Colon (tissue), 2 donors: Measurements from ENCODE around the gene ZNF563.
"Not testable (repeated sequence)": the region's sequence is repeated elsewhere in the genome, so short reads cannot be mapped to it uniquely, and the experiment has no call there.

Source experiments
- FAIRE-seq: peaks from 2 replicates; lab custom pipeline; 2012; peaks lifted over from hg19 to GRCh38; lab: Jason Lieb, UNC
- donor health status: control.
- donor health status: control.

ZNF563 gene

DNA sequence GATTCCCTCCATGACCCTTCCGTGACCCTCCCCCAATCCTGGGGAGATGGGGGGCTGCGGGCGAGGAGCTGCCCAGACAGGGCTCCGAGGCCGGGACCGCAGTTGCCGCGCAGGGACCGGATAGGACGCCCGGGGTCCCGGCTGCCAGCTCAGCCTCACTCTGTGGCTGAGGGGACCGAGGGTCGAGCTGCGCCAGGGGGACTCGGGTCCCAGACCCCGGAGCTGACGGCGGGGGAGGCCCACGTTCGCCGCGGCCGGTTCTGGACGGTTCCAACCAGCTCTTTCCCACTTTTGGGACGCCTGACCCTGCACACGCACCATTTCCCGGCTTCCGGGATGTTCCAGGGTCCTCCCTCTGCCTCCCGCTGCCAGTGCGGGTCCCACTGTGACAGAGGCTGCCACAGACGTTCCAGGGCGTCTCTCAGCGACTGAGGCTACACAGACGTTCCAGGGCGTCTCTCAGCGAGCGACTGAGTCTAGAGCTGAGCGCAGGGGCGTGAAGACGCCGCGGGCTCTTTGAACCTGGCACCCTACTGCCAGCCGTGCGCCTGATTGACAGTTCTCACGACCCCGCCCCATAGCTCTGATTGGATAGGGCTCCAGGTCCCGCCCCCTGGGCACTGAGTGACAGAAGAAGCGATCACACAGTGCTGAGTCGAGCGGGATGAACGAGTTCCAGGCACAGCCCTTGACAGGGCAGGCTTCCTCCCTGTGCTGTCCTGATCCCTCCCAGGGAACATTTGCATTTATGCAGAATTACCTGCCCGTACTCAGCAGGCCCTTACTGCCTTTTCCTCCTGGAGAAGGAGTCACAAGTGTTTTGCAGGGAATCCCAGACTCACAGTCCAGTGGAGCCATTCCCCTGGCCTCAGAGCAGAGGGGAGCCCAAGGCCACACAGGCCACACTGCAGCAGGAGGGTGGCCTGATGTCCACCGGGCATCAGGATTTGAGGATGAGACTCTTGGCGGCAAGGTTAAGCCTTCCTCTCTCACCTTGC is at the start of gene ZNF563:
TSS of gene ZNF563 (minus strand) at position 472 of the 998 bp plus-strand sequence. CDS start at position 321, 151 bp downstream.
- FAIRE-seq: no peak

DNA sequence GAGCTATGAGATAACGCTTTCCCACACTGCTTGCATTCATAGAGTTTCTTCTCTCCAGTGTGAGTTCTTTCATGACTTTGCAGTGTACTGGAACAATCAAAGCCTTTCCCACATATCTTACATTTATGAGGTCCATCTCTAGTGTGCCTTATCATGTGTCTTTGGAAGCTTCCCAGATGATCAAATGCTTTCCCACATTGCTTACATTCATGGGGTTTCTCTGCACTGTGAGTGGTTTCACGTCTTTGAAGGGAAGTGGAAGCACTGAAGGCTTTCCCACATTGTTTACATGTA is 47.0 kb upstream of the ZNF563 start:
- FAIRE-seq: no peak

DNA sequence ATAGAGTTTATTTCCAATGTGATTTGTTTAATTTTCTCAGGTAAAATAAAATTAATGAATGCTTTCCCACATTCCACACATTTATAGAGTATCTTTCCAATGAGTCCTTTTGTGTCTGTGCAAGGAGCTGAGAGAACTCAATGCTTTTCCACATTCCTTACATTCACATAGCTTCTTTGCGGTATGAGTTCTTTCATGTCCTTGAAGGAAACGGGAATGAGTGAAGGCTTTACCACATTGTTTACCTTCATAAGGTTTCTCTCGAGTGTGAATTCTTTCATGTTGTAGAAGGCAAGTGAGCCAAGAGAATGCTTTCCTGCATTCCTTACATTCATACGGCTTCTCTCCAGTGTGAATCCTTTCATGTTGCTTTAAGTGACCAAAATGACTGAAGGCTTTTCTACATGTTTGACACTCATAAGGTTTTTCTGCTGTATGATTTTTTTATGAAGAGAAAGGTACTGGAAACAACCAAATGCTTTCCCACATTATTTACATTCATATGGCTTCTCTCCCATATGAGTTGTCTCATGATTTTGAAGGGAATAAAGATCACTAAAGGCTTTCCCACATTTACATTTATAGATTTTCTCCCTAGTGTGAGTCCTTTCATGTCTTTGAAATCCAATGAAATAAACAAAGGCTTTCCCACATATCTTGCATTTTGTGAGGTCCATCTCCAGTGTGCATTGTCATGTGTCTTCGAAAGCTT is 46.5 kb upstream of the ZNF563 start:
- no peak for FAIRE-seq

DNA sequence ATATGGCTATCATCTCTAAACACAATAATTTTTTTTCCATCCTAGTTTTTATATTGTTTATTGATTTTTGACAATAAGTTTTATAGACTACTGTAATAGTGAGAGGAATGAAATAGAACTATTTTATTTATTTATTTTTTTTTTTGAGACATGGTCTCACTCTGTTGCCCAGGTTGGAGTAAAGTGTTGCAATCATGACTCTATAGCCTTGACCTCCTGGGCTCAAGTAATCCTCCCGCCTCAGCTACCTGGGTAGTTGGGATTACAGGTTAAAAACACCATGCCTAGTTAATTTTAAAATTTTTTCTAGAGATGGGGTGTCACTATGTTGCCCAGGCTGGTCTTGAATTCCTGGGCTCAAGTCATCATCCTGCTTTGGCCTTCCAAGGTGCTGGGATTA is 40.6 kb upstream of the ZNF563 start:
- FAIRE-seq: no peak

DNA sequence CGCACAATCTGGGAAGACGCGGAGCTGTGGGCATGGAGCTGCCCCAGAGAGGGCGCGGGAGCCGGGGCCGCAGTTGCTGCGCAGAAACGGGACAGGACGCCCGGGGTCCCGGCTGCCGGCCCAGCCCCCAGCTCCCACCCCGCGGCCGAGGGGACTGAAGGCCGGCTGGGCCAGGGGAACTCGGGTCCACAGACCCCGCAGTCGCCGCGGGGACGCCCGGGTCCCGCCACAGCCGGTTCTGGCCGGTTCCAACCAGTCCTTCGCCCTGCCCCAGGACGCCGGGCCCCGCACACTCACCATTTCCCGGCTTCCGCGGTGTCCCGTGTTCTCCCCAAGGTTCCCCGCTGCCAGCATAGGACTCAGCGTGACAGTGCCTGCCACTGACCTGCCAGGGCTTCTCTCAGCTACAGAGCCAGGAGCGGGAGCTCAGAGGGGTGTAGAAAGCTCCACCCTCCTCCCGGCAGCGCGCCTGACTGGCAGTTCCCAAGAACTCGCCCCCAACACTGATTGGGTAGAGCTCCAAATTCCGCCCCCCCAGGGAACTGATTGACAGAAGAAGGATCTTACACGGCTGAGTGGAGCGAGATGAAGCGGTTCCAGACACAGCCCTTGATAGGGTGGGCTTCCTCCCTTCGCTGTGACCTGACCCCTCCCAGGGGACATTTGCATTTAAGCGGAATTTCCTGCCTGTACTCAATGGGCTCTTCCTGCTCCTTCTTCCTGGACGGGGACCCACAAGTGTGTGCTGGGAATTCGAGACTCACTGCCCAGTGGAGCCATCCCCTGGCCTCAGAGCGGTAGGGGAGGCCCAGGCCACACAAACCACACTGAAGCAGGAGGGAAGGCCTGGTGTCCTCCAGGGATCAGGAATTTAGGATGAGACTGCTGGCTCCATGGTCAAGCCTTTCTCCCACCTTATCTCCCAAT is 32.1 kb upstream of the ZNF563 start, which contains the start of gene ZNF442:
TSS of gene ZNF442 (minus strand) at position 448 of the 927 bp plus-strand sequence. CDS start 2,052 bp downstream, outside the sequence.
- no peak for FAIRE-seq

DNA sequence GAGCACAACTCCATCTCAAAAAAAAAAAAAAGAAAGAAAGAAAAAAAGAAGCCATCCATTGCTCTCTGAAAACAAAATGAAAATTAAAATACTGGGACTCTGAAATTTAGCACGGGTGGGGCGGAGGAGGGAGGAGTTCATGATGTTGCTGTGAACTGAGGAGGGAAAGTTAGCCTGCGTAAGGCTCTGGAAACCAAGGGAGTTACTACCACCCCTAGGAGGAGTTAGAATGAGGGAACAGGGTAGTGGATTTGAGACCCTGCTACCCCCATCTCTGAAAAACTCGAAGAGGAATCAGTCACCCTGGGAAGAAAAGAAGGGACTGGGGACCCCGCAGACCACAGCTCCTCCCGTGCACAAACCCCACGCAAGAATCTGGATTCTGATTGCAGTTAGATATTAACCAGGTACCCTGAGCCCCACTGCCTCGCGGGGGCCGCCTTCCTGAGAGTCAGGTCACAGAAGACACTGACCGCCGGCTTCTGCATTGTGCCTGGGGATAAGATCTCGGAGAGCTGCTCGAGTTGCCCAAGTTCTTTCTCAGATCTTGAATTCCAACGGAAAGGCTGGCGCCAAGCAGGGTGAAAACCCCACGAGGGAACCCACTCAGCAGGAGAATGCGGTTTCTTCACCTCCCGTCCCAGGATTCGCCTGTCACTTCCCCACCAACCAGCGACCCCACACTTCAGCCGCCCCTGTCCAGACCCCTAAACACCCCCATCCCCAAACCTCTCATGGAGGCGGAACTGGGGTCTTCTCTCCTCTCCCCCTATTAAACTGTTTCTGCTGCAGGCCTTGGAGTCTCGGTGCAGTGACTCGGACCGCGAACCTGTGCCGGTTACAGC is 31.2 kb upstream of the ZNF563 start:
- FAIRE-seq: no peak

DNA sequence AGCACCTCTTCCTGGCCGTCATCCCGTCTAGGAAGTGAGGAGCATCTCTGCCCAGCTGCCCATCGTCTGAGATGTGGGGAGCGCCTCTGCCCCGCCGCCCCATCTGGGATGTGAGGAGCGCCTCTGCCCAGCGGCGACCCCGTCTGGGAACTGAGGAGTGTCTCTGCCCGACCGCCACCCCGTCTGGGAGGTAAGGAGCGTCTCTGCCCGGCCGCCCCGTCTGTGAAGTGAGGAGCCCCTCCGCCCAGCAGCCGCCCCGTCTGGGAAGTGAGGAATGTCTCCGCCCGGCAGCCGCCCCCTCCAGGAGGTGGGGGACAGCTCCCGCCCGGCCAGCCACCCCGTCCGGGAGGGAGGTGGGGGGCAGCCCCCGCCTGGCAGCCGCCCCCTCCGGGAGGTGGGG is 28.8 kb upstream of the ZNF563 start:
- not testable (repeated sequence) for FAIRE-seq

DNA sequence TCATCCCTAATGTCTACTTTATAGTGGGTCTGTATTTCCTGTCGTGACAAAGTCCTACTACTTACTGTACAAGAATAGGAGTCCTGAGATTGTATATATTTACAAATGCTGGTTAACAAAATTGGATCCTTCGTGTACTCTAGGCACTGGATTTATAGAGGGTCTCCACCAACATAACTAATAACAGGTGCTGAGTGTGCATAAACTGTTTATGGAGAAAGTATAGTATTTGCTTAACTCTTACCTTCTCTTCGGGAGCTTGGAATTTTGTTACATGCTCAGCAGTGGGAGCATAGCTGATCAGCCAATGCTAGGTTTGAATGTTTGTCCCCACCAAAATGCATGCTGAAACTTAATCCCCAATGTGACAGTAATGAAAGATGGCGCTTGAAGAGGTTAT is 19.9 kb upstream of the ZNF563 start:
- no peak for FAIRE-seq

DNA sequence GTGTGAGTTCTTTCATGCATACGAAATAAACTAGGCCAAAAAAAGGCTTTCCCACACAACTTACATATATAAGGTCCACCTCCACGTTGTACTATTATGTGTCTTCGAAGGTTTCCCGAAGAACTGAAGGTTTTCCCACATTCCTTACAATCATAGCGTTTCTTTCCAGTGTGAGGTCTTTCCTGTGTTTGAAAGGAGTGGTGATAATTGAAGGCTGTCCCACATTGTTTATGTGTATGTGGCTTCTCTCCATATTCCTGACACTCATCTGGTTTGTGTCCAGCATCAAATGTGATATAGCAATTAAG is 17.4 kb upstream of the ZNF563 start:
- FAIRE-seq: no peak

DNA sequence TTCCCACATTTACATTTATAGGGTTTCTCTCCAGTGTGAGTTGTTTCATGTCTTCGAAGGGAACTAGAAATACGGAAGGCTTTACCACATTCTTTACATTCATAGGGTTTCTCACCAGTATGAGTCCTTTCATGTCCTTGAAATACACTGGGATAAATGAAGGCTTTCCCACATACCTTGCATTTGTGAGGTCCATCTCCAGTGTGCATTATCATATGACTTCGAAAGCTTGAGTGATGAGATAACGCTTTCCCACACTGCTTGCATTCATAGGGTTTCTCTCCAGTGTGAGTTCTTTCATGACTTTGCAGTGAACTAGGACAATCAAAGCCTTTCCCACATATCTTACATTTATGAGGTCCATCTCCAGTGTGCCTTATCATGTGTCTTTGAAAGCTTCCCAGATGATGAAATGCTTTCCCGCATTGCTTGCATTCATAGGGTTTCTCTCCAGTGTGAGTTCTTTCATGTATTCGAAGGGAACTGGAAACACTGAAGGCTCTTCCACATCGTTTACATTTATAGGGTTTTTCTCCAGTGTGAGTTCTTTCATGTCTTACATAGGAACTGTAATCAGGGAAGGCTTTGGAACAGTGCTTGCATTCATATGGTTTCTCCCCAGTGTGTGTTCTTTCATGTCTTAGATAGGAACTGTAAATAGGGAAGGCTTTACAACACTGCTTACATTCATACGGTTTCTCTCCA is 16.9 kb upstream of the ZNF563 start:
- no peak for FAIRE-seq

DNA sequence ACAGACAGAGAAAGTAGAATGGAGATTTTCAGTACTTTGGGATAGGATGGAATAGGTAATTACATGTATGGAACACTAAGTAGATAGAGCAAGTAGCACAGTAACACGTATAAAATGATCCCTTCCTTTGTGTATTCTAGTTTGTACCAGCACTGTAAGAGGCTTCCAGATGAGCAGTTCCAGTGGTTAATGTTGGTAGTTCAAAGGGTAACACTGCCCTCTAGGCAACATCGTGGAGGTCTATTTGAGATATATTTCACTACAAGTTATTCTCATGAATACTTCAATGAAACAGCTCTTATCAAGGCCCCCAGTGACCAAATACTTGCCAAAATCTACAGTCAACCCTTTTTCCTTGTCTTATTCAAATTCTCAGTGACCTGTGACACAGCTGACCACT is 13.5 kb upstream of the ZNF563 start:
- no peak for FAIRE-seq

DNA sequence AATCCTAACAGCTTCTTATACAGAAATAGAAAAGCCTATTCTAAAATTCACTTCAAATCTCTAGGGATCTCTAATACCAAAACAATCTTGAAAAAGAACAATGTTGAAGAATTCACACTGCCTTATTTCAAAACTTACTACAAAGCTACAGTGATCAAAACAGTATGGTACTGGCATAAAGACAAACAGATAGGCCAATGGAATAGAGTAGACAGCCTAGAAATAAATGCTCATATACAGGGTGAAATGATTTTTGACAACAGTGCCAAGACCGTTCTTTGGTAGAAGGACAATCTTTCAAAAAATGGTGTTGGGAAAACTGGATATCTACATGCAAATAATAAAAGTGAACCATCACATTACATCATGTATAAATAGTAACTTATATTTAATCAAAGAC is 11.8 kb upstream of the ZNF563 start:
- FAIRE-seq: no peak

DNA sequence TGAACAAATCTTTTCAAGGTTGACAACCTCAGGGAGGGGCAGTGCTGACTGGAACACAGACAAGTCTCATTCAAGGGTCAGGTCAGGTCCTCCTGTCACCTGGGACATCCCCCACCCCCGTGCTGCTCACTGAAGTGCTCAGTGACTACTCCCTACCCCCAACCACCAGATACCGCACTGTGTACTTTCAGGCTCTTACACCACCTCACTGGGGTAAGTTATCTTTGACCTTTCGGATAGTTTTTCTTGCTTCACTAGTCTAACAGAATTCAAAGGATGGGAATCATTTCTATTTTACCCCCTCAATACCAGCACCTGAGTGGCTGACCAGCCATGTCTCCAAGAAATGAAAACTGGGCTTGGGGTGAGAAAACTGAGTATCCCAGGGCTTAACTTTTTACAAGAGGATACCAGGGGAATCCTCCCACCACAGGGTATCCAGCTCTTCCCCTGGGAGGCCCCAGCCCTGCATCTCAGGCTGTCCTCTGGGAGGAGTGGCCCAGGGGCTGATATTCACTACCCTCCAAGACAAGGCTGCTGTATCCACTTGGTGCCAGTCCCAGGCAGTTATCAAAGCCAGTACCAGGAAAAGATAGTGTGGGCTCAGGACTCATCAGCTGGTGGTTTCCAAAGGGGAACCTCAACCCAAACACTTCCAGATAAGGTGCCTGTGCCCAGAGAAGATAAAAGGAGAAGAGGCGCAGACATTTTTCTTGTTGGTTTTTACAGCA is 2.1 kb downstream of the ZNF563 start:
- FAIRE-seq: no peak

DNA sequence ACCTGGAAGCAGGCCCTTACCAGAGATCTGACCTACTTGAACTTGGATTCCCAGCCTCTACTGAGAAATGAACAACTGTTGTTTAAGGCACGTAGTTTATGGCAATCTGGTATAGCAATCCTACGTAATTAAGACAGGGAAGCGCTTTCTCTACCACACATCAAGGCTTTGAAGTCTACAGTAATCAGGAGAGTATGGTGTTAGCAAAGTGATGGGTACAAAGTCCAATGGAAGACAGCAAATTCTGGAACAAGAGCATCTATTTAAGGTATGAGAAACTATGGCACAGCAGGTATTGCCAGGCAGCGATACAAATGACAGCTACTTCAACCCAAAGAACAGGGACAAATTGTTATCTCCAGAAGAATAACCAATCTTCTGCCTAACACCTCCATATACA is 3.1 kb downstream of the ZNF563 start:
- FAIRE-seq: no peak

DNA sequence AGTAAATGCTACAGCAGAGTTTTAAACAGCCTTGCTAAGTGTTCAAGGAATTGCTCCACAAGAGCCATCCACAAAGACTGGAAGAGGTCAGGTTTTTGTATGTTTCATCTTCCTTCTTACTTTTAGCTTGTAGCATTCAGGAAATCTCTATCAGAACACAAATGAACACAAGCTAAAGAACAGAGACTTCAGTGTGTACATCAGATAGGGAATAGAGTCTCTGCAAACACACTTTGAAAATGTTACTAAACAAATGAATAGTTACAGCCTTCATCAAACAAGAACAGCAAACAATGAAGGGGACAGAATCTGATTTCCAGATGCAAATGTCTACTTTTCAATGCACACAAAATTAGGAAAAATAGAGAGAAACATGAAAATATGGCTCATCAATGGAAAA is 7.7 kb downstream of the ZNF563 start:
- FAIRE-seq: no peak

DNA sequence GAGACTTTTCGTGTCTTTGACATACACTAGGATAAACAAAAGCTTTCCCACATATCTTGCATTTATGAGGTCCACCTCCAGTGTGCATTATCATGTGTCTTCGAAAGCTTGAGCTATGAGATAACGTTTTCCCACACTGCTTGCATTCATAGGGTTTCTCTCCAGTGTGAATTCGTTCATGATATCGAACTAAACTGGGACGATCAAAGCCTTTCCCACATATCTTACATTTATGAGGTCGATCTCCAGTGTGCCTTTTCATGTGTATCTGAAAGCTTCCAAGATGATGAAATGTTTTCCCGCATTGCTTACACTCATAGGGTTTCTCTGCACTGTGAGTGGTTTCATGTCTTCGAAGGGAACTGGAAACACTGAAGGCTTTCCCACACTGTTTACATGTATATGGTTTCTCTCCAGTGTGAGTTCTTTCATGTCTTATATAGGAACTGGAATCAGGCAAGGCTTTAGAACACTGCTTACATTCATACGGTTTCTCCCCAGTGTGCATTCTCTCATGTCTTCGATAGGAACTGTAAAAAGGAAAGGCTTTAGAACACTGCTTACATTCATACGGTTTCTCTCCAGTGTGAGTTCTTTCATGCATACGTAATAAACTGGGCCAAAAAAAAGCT is 14.5 kb downstream of the ZNF563 start:
- FAIRE-seq: no peak

DNA sequence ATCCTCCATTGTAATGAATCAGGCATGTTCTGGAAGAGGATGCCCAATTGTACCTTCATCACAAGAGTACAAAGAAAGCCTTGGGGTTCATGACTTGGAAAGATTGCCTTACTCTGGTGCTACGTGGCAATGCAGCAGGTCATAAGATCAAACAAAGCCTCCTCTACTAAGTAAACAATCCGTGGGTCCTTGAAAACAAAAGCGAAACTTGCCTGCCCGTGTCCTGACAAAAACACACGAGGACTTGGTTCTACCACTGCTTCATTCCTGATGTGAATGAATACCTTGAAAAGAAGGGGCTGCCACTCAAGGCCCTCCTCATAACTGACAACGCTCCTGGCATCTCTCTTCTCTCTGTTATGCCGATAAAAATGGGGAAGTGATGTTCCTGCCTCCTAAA is 18.9 kb downstream of the ZNF563 start:
- no peak for FAIRE-seq

DNA sequence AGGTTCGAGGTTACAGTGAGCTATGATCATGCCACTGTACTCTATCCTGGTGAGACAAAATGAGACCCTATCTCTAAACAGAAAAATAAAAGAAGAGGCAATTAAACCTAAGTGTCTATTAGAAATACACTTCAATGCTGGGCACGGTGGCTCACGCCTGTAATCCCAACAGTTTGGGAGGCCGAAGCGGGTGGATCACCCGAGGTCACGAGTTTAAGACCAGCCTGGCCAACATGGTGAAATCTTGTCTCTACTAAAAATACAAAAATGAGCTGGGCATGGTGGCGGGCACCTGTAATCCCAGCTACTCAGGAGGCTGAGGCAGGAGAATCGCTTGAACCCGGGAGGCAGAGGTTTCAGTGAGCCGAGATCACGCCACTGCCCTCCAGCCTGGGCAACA is 24.5 kb downstream of the ZNF563 start:
- FAIRE-seq: not testable (repeated sequence)

DNA sequence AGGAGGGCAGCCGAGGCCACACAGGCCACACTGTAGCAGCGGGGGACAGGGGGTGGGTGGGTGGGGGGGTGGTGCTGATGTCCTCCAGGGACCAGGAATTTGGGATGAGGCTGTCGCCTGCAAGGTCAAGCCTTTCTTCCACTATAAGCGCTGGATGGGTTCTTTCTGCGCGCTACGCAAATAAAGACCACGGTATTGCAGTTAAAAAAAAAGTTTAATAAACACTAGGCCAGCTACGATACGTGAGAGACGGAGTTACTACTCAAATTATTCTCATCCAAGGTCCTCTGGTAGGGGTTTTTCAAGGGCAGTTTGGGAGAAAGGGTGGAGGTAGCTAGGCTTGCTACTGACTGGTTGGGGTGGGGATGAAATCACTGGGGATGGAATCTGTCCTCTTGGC is 38.2 kb downstream of the ZNF563 start:
- no peak for FAIRE-seq
